ENCODE results near the gene SLC9A7. TPM values are rescaled to one million over a fixed set of nuclear protein-coding genes. Genes with fewer than 3 reads are reported as not detected.

Gene SLC9A7
- total RNA-seq, 1 donor = 84.0 TPM

Small RNAs within 50 kb of the gene (small RNA-seq; reads per million reads assigned to genes)
- not detected for gene RF00017

Other genes starting within 250 kb of the SLC9A7 start
- 3.2 TPM for gene ZNF674, start 213.7 kb downstream of the SLC9A7 start, total RNA-seq
- gene CHST7, start 185.4 kb downstream of the SLC9A7 start, total RNA-seq = 6.7 TPM
- 12.9 TPM for gene RP2, start 77.9 kb upstream of the SLC9A7 start, total RNA-seq
- gene JADE3, start 153.3 kb upstream of the SLC9A7 start, total RNA-seq = 5.7 TPM

All from hematopoietic multipotent progenitor cell (in vitro differentiated cells).